Activated naive CD8-positive, alpha-beta T cell treated with anti-CD3 and anti-CD28 coated beads, Interleukin-2, amount 10 ng/mL, durations not matched to agents 7 days and 5 days (primary cell): Measurements from ENCODE around the gene GDPD5. TPM values are rescaled to one million over a fixed set of nuclear protein-coding genes. Genes with fewer than 3 reads are reported as not detected.

Source experiments
- ATAC-seq: fragments of 150-1000 bp; cut with Tn5 transposase; one replicate; pipeline ENCODE4 v1.10.0; 2021; ENCODE audit warnings: low read depth, moderate library complexity
- POLR2A ChIA-PET: fragments of 350-600 bp; sonication (Branson Sonifier 250); formaldehyde crosslinking; loops from one replicate; lab custom pipeline; 2021; ENCODE audit warnings: antibody characterized with exemption; lab: Charles Lee
- DNase-seq: peaks from one replicate; pipeline ENCODE4 v3.0.0; 2021
- H3K27ac Mint-ChIP-seq: one replicate; pipeline ENCODE4 v1.8.0; 2022; ENCODE audit warnings: mild to moderate bottlenecking, mixed read lengths
- H3K27me3 Mint-ChIP-seq: one replicate; pipeline ENCODE4 v1.8.0; 2022; ENCODE audit warnings: mild to moderate bottlenecking, moderate library complexity, mixed read lengths
- H3K36me3 Mint-ChIP-seq: one replicate; pipeline ENCODE4 v1.8.0; 2021; ENCODE audit warnings: mild to moderate bottlenecking, mixed read lengths
- H3K4me1 Mint-ChIP-seq: one replicate; pipeline ENCODE4 v1.8.0; 2021; ENCODE audit warnings: mixed read lengths
- H3K4me3 Mint-ChIP-seq: one replicate; pipeline ENCODE4 v1.8.0; 2022; ENCODE audit warnings: mild to moderate bottlenecking, moderate library complexity, mixed read lengths
- H3K9me3 Mint-ChIP-seq: one replicate; pipeline ENCODE4 v1.8.0; 2021; ENCODE audit warnings: mixed read lengths
- total RNA-seq, 2 experiments: library from RNA; stranded (reverse); gene quantifications; one replicate each; pipeline ENCODE4 v1.2.3, GENCODE V29; 2021

Gene GDPD5
- total RNA-seq, 2 experiments from 2014 or later, result 35.7 to 38.4 TPM

DNA sequence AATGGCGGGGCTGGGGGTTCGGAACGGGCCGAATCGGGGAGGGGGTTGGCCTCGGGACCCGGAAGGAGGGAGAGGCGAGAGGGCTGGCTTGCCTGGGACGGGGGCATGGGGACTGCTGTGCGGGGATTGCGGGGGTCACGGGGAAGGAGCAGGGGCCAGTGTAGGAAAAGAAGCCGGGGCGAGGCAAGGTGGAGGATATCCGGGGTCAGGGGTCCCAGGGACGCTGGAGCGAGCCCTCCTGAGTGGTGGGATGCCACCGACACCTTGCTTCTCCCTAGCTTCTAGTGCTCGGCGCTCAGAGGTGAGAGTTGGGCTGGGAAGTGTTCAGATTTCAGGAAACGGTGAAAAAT lies 426 bp upstream of the GDPD5 start:
- peak overlapping the region; percentile 83 for H3K4me3 Mint-ChIP-seq
- DNase-seq (no peak), ATAC-seq (no peak)
- POLR2A ChIA-PET, result interaction anchor here (0.6 to 2.1 kb wide), 6 partner anchors 9 to 126 kb away, joined by 3 to 21 read pairs (median 4); partner anchors contain the start of gene RPS3
- no peaks in the 10 kb centered on the region for H3K9me3 Mint-ChIP-seq
- peaks cover 30% of the 10 kb centered on the region for H3K4me1 Mint-ChIP-seq
- H3K27me3 Mint-ChIP-seq, result peaks cover 9% of the 10 kb centered on the region
- H3K36me3 Mint-ChIP-seq, result no peaks in the 10 kb centered on the region
- peak overlapping the region; percentile 80 for H3K27ac Mint-ChIP-seq

DNA sequence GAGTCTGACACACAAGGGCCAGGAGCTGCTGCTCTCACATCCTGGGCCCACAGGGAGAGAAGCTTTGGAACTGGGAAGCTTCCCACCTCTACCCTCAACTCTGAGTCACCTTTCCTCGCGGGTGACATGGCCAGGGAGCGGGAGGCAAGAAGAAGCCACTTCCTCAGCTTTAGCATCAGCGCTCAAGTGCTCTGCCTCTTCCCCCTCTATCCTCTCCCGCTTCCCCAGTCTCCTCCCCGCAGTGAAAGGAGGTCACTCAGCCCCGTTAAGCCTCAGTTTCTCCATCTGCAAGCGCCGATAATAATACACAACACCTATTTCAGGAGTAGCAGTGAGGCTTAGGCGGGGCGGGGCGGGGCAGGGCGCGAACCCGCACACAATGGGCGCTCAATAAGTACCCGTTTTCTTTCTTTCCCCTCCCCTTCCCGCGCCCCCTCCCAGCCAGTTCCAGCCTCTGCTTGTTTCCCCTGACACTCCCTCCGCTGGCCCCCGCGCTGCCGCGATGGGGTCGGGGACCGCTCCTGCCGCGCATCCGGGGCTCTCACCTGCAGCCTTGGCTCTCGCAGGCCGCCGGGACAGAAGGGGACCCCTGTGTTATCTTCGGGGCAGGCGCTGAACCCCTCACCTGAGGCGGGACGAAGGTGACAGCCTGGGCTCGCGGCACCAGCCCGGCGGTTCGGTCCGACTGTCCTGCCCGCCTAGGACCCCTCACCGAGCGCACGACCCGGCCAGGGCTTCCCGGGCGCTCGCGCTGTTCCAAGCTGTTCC lies 892 bp downstream of the GDPD5 start:
- no peaks in the 10 kb centered on the region for H3K9me3 Mint-ChIP-seq
- POLR2A ChIA-PET, result interaction anchor here (1.1 to 2.1 kb wide), 2 partner anchors 38 to 49 kb away, joined by 4 to 21 read pairs; partner anchors contain the start of gene SERPINH1
- peak overlapping the region; percentile 83 for H3K4me3 Mint-ChIP-seq
- peaks cover 9% of the 10 kb centered on the region for H3K27me3 Mint-ChIP-seq
- no peak overlapping the region for H3K27ac Mint-ChIP-seq
- H3K36me3 Mint-ChIP-seq, result no peaks in the 10 kb centered on the region
- DNase-seq, result peak; percentile 68
- peaks cover 24% of the 10 kb centered on the region for H3K4me1 Mint-ChIP-seq
- ATAC-seq, result no peak

- POLR2A ChIA-PET, result interaction anchor here (0.5 to 2.1 kb wide), 2 partner anchors 48 to 158 kb away, joined by 4 to 21 read pairs; no protein-coding TSS in a partner anchor
- Mint-ChIP-seq H3K36me3 (no peaks in the 10 kb centered on the region), H3K9me3 (no peaks in the 10 kb centered on the region), H3K4me1 (peaks cover 24% of the 10 kb centered on the region), H3K4me3 (peak overlapping the region; percentile 83), H3K27ac (no peak overlapping the region), H3K27me3 (peaks cover 9% of the 10 kb centered on the region)
- DNase-seq (no peak), ATAC-seq (no peak)
Observed at GRCh38 chr11:75523811-75524664, 1.7 kb downstream of the GDPD5 start.

DNA sequence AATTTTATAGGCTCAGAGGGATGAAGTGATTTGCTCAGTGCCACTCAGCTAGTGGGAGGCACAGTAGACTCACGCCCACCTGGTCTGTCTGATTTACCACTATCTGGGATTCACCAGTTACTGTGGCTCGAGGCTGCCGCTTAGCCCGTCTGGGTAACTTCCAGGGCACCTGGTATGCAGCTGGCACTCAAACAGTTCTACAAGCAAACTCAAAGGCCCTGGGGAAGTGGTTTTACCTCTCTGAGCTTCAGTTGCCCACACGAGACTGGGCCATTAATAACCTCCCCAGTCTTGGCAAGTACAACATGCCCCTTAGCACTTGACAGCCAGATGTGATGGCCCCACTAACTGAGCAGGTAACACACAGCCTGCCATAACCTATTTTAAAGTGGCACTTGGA lies 2.6 kb downstream of the GDPD5 start:
- POLR2A ChIA-PET, result interaction anchor here (0.5 to 1.2 kb wide), 2 partner anchors 48 to 157 kb away, joined by 4 read pairs; no protein-coding TSS in a partner anchor
- Mint-ChIP-seq H3K27ac (no peak overlapping the region), H3K4me1 (peaks cover 28% of the 10 kb centered on the region)

DNA sequence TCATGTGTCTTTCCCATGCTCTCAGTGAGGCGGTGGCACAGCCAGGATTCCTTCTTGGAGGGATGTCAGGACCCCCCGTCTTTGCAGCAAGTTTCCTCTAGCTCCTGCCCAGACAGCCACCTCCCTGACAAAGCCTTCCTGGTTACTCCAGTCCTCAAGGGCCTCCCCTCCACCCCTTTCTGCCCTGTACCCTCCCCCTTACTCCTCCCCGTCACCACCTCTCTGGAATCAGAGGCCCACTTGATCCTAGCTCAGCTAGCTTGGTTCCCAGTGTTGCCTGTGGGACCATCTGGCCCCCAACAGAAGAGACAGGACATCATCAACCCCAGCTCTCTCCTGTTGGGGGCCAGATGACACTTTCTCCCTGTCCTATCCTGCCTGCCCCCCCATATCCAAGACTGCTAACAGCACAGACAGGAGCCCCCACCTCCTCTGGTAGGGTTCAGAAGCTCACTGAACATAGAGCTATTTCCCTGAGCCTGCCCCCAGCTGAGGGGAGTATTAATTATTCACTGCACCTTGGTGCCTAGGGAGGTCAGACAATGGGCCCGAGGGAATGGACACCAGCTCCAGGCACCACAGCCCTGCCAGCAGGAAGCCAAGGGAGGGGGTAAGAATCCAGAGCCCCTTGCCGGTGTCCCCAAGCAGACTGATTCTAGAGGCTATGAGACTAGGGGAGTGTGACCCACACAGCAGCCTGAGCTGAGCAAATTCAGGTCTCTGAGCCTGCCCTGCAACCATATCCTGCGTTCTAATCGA lies 3.3 kb downstream of the GDPD5 start:
- no peak overlapping the region for H3K27ac Mint-ChIP-seq
- POLR2A ChIA-PET, result interaction anchor here (1.2 kb wide), 1 partner anchor 47 kb away, joined by 4 read pairs; no protein-coding TSS in a partner anchor
- H3K9me3 Mint-ChIP-seq, result no peaks in the 10 kb centered on the region
- no peak for ATAC-seq
- H3K4me1 Mint-ChIP-seq, result peaks cover 32% of the 10 kb centered on the region
- H3K36me3 Mint-ChIP-seq, result no peaks in the 10 kb centered on the region
- H3K4me3 Mint-ChIP-seq, result no peak overlapping the region
- DNase-seq, result no peak
- H3K27me3 Mint-ChIP-seq, result peaks cover 11% of the 10 kb centered on the region

More for the DNA sequence above, 2.6 kb downstream of the GDPD5 start:
- peaks cover 11% of the 10 kb centered on the region for H3K27me3 Mint-ChIP-seq
- no peak for ATAC-seq
- H3K36me3 Mint-ChIP-seq, result no peaks in the 10 kb centered on the region
- no peak overlapping the region for H3K4me3 Mint-ChIP-seq
- no peak for DNase-seq
- H3K9me3 Mint-ChIP-seq, result no peaks in the 10 kb centered on the region

DNA sequence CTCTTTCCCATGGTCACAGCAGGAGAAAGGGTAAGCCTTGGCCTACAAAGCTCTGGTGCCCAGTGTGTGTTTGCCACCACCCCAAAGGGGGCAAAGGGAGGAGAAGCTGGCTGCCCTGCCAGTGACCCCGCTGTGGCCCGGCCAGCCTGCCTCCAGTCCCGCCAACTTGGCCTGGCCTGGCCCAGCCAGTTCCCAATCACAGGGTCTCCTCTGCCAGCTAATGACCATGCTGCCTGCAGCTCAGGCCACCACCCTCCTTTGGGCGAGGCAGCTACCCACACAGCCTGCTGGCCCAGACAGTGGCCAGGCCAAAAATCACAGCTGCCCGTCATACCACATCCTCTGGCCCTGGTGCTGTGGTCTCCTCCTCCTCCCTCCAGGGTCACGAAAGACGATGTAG lies 5.1 kb downstream of the GDPD5 start:
- POLR2A ChIA-PET, result interaction anchor here (0.6 kb wide), 1 partner anchor 131 kb away, joined by 3 read pairs; no protein-coding TSS in a partner anchor
- Mint-ChIP-seq H3K4me1 (peaks cover 37% of the 10 kb centered on the region), H3K4me3 (no peak overlapping the region), H3K27ac (no peak overlapping the region), H3K27me3 (peaks cover 11% of the 10 kb centered on the region), H3K36me3 (no peaks in the 10 kb centered on the region), H3K9me3 (no peaks in the 10 kb centered on the region)
- ATAC-seq (no peak), DNase-seq (no peak)

GRCh38 chr11:75518771-75519653 lies 6.7 kb downstream of the GDPD5 start:
- DNase-seq, result no peak
- Mint-ChIP-seq H3K27me3 (peaks cover 6% of the 10 kb centered on the region), H3K36me3 (no peaks in the 10 kb centered on the region), H3K27ac (no peak overlapping the region), H3K4me3 (no peak overlapping the region), H3K4me1 (peaks cover 36% of the 10 kb centered on the region), H3K9me3 (no peaks in the 10 kb centered on the region)
- POLR2A ChIA-PET, result no interaction called here
- no peak for ATAC-seq

DNA sequence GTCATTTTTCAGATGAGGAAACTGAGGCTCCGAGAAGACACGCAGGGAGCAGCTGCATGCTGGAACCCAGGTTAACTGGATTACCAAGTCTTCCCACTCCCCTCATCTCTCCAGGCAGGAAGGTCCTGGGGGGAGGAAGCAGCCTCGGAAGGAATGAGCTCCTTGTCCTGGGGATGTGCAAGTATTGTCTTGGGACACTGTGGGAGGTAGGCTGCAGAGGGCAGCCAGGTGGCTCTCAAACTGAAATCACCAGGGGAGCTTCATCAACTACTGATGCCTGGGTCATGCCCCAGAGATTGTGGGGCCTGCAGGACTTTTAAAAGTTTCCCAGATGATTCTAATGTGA lies 7.6 kb downstream of the GDPD5 start:
- no peaks in the 10 kb centered on the region for H3K9me3 Mint-ChIP-seq
- H3K36me3 Mint-ChIP-seq, result no peaks in the 10 kb centered on the region

DNA sequence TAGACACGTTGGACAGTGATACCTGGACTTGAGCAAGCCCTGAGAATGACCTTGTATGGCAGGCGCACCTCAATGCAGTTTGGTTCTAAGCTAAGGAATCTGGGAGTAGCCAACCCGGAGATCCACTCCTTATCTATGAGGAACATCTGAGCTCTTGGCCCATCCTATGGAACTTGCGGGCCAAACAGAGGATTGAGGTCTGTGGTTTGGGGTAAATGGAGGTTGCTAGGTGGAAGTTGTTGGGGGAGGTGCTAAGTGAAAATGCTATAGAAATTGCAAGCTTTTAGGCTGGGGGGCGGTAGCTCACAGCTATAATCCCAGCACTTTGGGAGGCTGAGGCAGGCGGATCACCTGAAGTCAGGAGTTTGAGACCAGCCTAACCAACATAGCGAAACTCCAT lies 8.9 kb downstream of the GDPD5 start:
- ATAC-seq, result no peak
- peak overlapping the region; percentile 56 for H3K27ac Mint-ChIP-seq
- no peaks in the 10 kb centered on the region for H3K9me3 Mint-ChIP-seq
- peaks cover 2% of the 10 kb centered on the region for H3K27me3 Mint-ChIP-seq
- H3K36me3 Mint-ChIP-seq, result no peaks in the 10 kb centered on the region
- H3K4me1 Mint-ChIP-seq, result peaks cover 31% of the 10 kb centered on the region
- DNase-seq, result no peak
- H3K4me3 Mint-ChIP-seq, result no peak overlapping the region
- POLR2A ChIA-PET, result no interaction called here

More for the DNA sequence above, 7.6 kb downstream of the GDPD5 start:
- DNase-seq, result no peak
- no peak for ATAC-seq
- H3K4me1 Mint-ChIP-seq, result peaks cover 31% of the 10 kb centered on the region
- no peak overlapping the region for H3K27ac Mint-ChIP-seq
- no peak overlapping the region for H3K4me3 Mint-ChIP-seq
- POLR2A ChIA-PET, result interaction anchor here (0.6 kb wide), 1 partner anchor 10 kb away, joined by 4 read pairs; no protein-coding TSS in a partner anchor
- H3K27me3 Mint-ChIP-seq, result peaks cover 6% of the 10 kb centered on the region

DNA sequence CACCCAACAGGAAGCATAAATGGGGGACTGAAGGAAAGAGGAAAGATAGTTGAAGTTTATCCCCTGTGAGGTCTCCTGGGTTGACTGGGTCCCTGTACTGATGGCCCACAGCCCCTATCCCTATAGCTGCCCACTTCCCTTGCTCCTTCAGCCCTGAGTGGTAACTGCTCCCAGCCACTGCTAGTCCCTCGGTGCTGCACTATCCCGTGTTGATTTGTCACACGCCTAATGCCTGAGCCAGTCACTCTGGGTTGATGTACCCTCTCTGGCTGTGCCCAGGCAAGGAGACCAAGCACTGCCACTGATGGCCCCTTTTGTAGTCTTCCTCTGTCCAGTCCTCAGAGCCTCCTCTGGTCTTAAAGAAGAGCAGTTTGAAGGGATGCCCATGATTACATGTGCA lies 9.6 kb downstream of the GDPD5 start:
- Mint-ChIP-seq H3K36me3 (no peaks in the 10 kb centered on the region), H3K4me1 (peaks cover 31% of the 10 kb centered on the region), H3K27ac (no peak overlapping the region), H3K4me3 (no peak overlapping the region), H3K9me3 (no peaks in the 10 kb centered on the region), H3K27me3 (peaks cover 2% of the 10 kb centered on the region)
- POLR2A ChIA-PET, result no interaction called here
- ATAC-seq, result no peak
- DNase-seq, result no peak

DNA sequence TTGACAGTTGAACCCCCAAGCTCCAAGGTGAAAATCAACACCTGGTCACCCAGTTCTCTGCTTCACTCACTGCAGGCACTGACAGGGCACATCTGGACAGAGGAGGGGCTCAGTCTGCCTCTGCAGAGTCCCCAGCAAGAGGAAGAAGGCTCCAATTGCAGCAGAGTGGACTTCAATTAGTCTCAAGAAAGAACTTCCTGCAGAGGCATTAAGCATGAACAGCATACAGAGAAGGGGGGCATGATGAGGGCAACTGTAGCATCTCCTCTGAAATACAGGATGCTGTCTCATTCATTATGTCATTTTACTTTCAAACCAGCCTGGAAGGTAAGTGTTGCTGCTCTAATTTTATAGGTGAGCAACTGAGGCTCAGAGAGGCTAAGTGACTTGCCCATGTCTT lies 11.1 kb downstream of the GDPD5 start:
- Mint-ChIP-seq H3K4me3 (no peak overlapping the region), H3K36me3 (no peaks in the 10 kb centered on the region), H3K27ac (no peak overlapping the region), H3K27me3 (peaks cover 4% of the 10 kb centered on the region), H3K9me3 (no peaks in the 10 kb centered on the region), H3K4me1 (peaks cover 31% of the 10 kb centered on the region)
- ATAC-seq, result peak; percentile 35
- POLR2A ChIA-PET, result no interaction called here
- no peak for DNase-seq

GRCh38 chr11:75513250-75513649 lies 12.5 kb downstream of the GDPD5 start:
- Mint-ChIP-seq H3K4me3 (no peak overlapping the region), H3K9me3 (no peaks in the 10 kb centered on the region), H3K4me1 (peaks cover 31% of the 10 kb centered on the region), H3K27me3 (peaks cover 2% of the 10 kb centered on the region), H3K36me3 (no peaks in the 10 kb centered on the region), H3K27ac (no peak overlapping the region)
- POLR2A ChIA-PET, result no interaction called here
- DNase-seq, result no peak
- no peak for ATAC-seq
